GM23338 (cell line): Measurements from ENCODE around the gene C11orf42. TPM values are rescaled to one million over a fixed set of nuclear protein-coding genes. Genes with fewer than 3 reads are reported as not detected.

ENCODE experiments used
- ATAC-seq: fragments of 200-7000 bp; cut with Tn5 transposase; 3 replicates; pipeline ENCODE4 v1.9.1; 2020
- DNase-seq: peaks from one replicate; pipeline ENCODE4 v3.0.0-alpha.2; 2015; ENCODE audit warnings: low spot score
- H2AFZ ChIP-seq: fragments of 200-600 bp; sonication (generic); 2 replicates; pipeline ENCODE4 v1.8.0; 2016; ENCODE audit warnings: antibody characterized with exemption, mild to moderate bottlenecking, moderate library complexity
- H3F3A ChIP-seq: fragments of 200-600 bp; sonication (generic); replicated peaks from 2 replicates; pipeline ENCODE4 v1.8.0; 2017; ENCODE audit warnings: antibody characterized with exemption, mixed run types, low read depth
- H3K27ac ChIP-seq: fragments of 200-600 bp; sonication (generic); 2 replicates; pipeline ENCODE4 v1.6.1; 2016; ENCODE audit warnings: low read depth
- H3K27me3 ChIP-seq: fragments of 200-600 bp; sonication (generic); 2 replicates; pipeline ENCODE4 v1.8.0; 2016; ENCODE audit warnings: mild to moderate bottlenecking, mixed run types, moderate library complexity; ENCODE audit not compliant: insufficient read depth
- H3K36me3 ChIP-seq: fragments of 200-600 bp; sonication (generic); 2 replicates; pipeline ENCODE4 v1.8.0; 2016; ENCODE audit warnings: mild to moderate bottlenecking; ENCODE audit not compliant: insufficient read depth
- H3K4me1 ChIP-seq: fragments of 200-600 bp; sonication (generic); 2 replicates; pipeline ENCODE4 v1.8.0; 2016; ENCODE audit warnings: mild to moderate bottlenecking, moderate library complexity; ENCODE audit not compliant: insufficient read depth
- H3K4me2 ChIP-seq: fragments of 200-600 bp; sonication (generic); 2 replicates; pipeline ENCODE4 v1.7.1; 2017; ENCODE audit warnings: mixed run types
- H3K4me3 ChIP-seq: fragments of 200-600 bp; sonication (generic); 2 replicates; pipeline ENCODE4 v1.6.1; 2016; ENCODE audit warnings: mixed run types
- H3K79me2 ChIP-seq: fragments of 200-600 bp; sonication (generic); replicated peaks from 2 replicates; pipeline ENCODE4 v1.8.0; 2017; ENCODE audit warnings: mild to moderate bottlenecking; ENCODE audit not compliant: insufficient read depth
- H3K9me2 ChIP-seq: fragments of 200-600 bp; sonication (generic); 2 replicates; pipeline ENCODE4 v1.8.0; 2017; ENCODE audit not compliant: insufficient read depth
- H4K20me1 ChIP-seq: fragments of 200-600 bp; sonication (generic); replicated peaks from 2 replicates; pipeline ENCODE4 v1.8.0; 2017; ENCODE audit warnings: mild to moderate bottlenecking; ENCODE audit not compliant: insufficient read depth
- H3K27ac Mint-ChIP-seq: 2 replicates; pipeline ENCODE4 v1.8.0; 2020; ENCODE audit warnings: inconsistent platforms, mild to moderate bottlenecking, moderate library complexity, mixed read lengths
- H3K27me3 Mint-ChIP-seq: 3 replicates; pipeline ENCODE4 v1.8.0; 2022; ENCODE audit warnings: low read depth, mild to moderate bottlenecking, moderate library complexity, mixed read lengths, inconsistent platforms; ENCODE audit not compliant: insufficient read depth, poor library complexity
- H3K36me3 Mint-ChIP-seq: 3 replicates; pipeline ENCODE4 v1.8.0; 2021; ENCODE audit warnings: low read depth, mild to moderate bottlenecking, inconsistent platforms, moderate library complexity, mixed read lengths
- H3K4me1 Mint-ChIP-seq: 3 replicates; pipeline ENCODE4 v1.8.0; 2020; ENCODE audit warnings: mild to moderate bottlenecking, inconsistent platforms, mixed read lengths
- H3K4me3 Mint-ChIP-seq: 3 replicates; pipeline ENCODE4 v1.8.0; 2021; ENCODE audit warnings: moderate library complexity, mild to moderate bottlenecking, inconsistent platforms, mixed read lengths
- H3K9me3 Mint-ChIP-seq: 3 replicates; pipeline ENCODE4 v1.8.0; 2020; ENCODE audit warnings: moderate library complexity, mild to moderate bottlenecking, inconsistent platforms, mixed read lengths
- CREB1 ChIP-seq: fragments of 250-450 bp; sonication (Bioruptor Pico); IDR thresholded peaks from 2 replicates; pipeline ENCODE4 v1.5.0; 2020; ENCODE audit warnings: low read depth, mild to moderate bottlenecking, moderate library complexity
- EZH2 ChIP-seq: fragments of 200-600 bp; sonication (generic); IDR thresholded peaks from one replicate; pipeline ENCODE4 v1.8.0; 2017; ENCODE audit warnings: antibody characterized with exemption, mild to moderate bottlenecking, low read depth; ENCODE audit not compliant: unreplicated experiment
- EZH2phosphoT487 ChIP-seq: fragments of 200-600 bp; sonication (generic); IDR thresholded peaks from one replicate; pipeline ENCODE4 v1.8.1; 2018; ENCODE audit warnings: antibody characterized with exemption; ENCODE audit not compliant: unreplicated experiment
- JUNB ChIP-seq: IDR thresholded peaks from one replicate; pipeline ENCODE4 v1.6.1; 2016; ENCODE audit warnings: antibody characterized with exemption; ENCODE audit not compliant: unreplicated experiment
- NANOG ChIP-seq: IDR thresholded peaks from 2 replicates; pipeline ENCODE4 v1.6.1; 2016; ENCODE audit warnings: antibody characterized with exemption, borderline replicate concordance
- POLR2AphosphoS5 ChIP-seq: IDR thresholded peaks from 2 replicates; pipeline ENCODE4 v1.6.1; 2016; ENCODE audit warnings: antibody characterized with exemption, low read depth
- STAT1 ChIP-seq: IDR thresholded peaks from one replicate; pipeline ENCODE4 v1.6.1; 2016; ENCODE audit warnings: antibody characterized with exemption; ENCODE audit not compliant: unreplicated experiment
- ZNF114 ChIP-seq: fragments of 250-450 bp; sonication (Bioruptor Pico); IDR thresholded peaks from 2 replicates; pipeline ENCODE4 v1.5.0; 2020; ENCODE audit warnings: mild to moderate bottlenecking, moderate library complexity
- ZNF331 ChIP-seq: fragments of 250-450 bp; sonication (Bioruptor Pico); IDR thresholded peaks from 2 replicates; pipeline ENCODE4 v1.5.0; 2020; ENCODE audit warnings: low read depth, mild to moderate bottlenecking, moderate library complexity
- polyA plus RNA-seq: library from polyadenylated mRNA; unstranded; fragments of >200 nt; fragmentation: Nextera tagmentation; extraction: Ambion mirVana; gene quantifications from 2 replicates; pipeline ENCODE4 v1.2.1, GENCODE V29; 2016
- total RNA-seq: library from RNA; depleted of rRNA; stranded (reverse); fragments of >200 nt; shearing (Covaris generic); gene quantifications from 2 replicates; pipeline ENCODE4 v1.2.3, GENCODE V29; 2014
- TF ChIP-seq, protein P1 (sequence below), 2 experiments: fragments of 200-600 bp in 1 of 2; sonication (generic) in 1 of 2; conservative IDR thresholded peaks; 2 replicates each; pipeline versions ENCODE4 v1.5.1 to v1.6.1; 2016 to 2017; ENCODE audit warnings: antibody characterized with exemption in 2 of 2, low read depth in 2 of 2, mild to moderate bottlenecking in 2 of 2, moderate library complexity in 1 of 2
- TF ChIP-seq, protein P2 (sequence below): IDR thresholded peaks from one replicate; pipeline ENCODE4 v1.6.1; 2018; ENCODE audit warnings: antibody characterized with exemption; ENCODE audit not compliant: unreplicated experiment
- TF ChIP-seq, protein P3 (sequence below): fragments of 250-450 bp; sonication (Bioruptor Pico); IDR thresholded peaks from 2 replicates; pipeline ENCODE4 v1.5.0; 2020; ENCODE audit warnings: mild to moderate bottlenecking, moderate library complexity

C11orf42 gene
- total and polyA plus RNA-seq, 2 experiments from 2014 or later = not detected

DNA sequence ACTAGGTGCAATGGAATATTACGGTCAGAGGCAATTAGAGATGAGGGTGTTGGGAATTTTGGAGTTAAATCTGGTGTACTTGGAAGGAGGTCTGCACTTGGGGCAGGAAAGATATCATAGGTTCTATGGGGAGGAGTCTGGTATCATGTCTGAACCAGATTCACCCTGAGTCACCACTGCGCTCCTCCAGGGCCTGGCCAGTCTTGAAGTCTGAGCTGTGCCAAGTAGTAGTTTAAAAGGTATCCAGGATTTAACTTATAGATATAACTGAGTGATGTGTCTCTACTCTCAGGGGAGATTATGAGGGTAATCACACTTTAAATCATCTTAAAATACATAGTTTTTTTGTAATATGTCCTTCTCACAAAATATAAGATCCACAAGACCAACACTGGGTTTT, 40.2 kb downstream of the C11orf42 start:
- Mint-ChIP-seq H3K27ac (no peak overlapping the region), H3K36me3 (no peaks in the 10 kb centered on the region), H3K27me3 (peaks cover 1% of the 10 kb centered on the region), H3K4me1 (peaks cover 11% of the 10 kb centered on the region), H3K4me3 (no peak overlapping the region), H3K9me3 (no peaks in the 10 kb centered on the region)
- Histone ChIP-seq H3K27ac (no peak overlapping the region), H3K27me3 (no peaks in the 10 kb centered on the region), H4K20me1 (no peaks in the 10 kb centered on the region), H3K4me1 (no peaks in the 10 kb centered on the region), H3K4me2 (no peak overlapping the region), H3K4me3 (no peak overlapping the region), H3F3A (no peaks in the 10 kb centered on the region), H3K79me2 (no peaks in the 10 kb centered on the region), H3K36me3 (no peaks in the 10 kb centered on the region), H3K9me2 (no peaks in the 10 kb centered on the region), H2AFZ (no peak overlapping the region)
- TF ChIP-seq NANOG = no peak
- ATAC-seq (no peak), DNase-seq (no peak)

DNA sequence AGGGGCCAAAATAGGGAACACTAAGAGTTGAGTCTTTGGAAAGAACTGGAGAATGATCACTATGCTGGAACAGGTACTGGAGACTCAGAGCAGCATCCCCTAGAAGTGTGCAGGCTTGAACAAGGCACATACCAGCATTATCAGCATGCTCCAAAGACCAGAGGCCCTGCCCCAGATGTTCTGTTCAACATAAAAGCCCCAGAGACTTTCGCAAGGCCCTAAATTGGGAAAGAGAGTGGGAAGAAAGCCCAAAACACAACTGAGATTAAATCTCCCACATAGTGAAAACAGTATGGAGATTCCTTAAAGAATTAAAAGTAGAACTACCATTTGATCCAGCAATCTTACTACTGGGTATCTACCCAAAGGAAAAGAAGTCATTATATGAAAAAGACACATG, 42.9 kb downstream of the C11orf42 start:
- no peaks in the 10 kb centered on the region for H3K27me3 Mint-ChIP-seq
- no peaks in the 10 kb centered on the region for H3F3A ChIP-seq
- H3K79me2 ChIP-seq = no peaks in the 10 kb centered on the region
- no peak overlapping the region for H3K4me2 ChIP-seq
- no peaks in the 10 kb centered on the region for H4K20me1 ChIP-seq
- H3K4me1 ChIP-seq = 0 out of 2 replicates have a peak, but pooled peaks cover 3% of the 10 kb centered on the region
- peaks cover 12% of the 10 kb centered on the region for H3K4me1 Mint-ChIP-seq
- no peaks in the 10 kb centered on the region; the same call in 2 of the 3 replicates for H3K9me3 Mint-ChIP-seq
- no peak overlapping the region for H3K27ac ChIP-seq
- no peaks in the 10 kb centered on the region for H3K36me3 Mint-ChIP-seq
- no peak overlapping the region for H3K4me3 ChIP-seq
- DNase-seq (no peak), ATAC-seq (no peak)
- no peaks in the 10 kb centered on the region for H3K27me3 ChIP-seq
- no peak overlapping the region for H2AFZ ChIP-seq
- no peaks in the 10 kb centered on the region for H3K36me3 ChIP-seq
- H3K9me2 ChIP-seq = no peaks in the 10 kb centered on the region
- no peak overlapping the region for H3K4me3 Mint-ChIP-seq
- H3K27ac Mint-ChIP-seq = no peak overlapping the region
- TF ChIP-seq ZNF114 (CRISPR knock-in tag) (no peak), JUNB (no peak), EZH2 (no peak), POLR2AphosphoS5 (no peak), STAT1 (no peak), ZNF331 (no peak), CREB1 (CRISPR knock-in tag) (no peak), NANOG (no peak), EZH2phosphoT487 (no peak)
- TF ChIP-seq, protein P1, sequence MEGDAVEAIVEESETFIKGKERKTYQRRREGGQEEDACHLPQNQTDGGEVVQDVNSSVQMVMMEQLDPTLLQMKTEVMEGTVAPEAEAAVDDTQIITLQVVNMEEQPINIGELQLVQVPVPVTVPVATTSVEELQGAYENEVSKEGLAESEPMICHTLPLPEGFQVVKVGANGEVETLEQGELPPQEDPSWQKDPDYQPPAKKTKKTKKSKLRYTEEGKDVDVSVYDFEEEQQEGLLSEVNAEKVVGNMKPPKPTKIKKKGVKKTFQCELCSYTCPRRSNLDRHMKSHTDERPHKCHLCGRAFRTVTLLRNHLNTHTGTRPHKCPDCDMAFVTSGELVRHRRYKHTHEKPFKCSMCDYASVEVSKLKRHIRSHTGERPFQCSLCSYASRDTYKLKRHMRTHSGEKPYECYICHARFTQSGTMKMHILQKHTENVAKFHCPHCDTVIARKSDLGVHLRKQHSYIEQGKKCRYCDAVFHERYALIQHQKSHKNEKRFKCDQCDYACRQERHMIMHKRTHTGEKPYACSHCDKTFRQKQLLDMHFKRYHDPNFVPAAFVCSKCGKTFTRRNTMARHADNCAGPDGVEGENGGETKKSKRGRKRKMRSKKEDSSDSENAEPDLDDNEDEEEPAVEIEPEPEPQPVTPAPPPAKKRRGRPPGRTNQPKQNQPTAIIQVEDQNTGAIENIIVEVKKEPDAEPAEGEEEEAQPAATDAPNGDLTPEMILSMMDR (conservative IDR thresholded peaks at IDR 0.05; ENCODE audit: low read depth in 2 of 2) = no peak
- TF ChIP-seq, protein P2, sequence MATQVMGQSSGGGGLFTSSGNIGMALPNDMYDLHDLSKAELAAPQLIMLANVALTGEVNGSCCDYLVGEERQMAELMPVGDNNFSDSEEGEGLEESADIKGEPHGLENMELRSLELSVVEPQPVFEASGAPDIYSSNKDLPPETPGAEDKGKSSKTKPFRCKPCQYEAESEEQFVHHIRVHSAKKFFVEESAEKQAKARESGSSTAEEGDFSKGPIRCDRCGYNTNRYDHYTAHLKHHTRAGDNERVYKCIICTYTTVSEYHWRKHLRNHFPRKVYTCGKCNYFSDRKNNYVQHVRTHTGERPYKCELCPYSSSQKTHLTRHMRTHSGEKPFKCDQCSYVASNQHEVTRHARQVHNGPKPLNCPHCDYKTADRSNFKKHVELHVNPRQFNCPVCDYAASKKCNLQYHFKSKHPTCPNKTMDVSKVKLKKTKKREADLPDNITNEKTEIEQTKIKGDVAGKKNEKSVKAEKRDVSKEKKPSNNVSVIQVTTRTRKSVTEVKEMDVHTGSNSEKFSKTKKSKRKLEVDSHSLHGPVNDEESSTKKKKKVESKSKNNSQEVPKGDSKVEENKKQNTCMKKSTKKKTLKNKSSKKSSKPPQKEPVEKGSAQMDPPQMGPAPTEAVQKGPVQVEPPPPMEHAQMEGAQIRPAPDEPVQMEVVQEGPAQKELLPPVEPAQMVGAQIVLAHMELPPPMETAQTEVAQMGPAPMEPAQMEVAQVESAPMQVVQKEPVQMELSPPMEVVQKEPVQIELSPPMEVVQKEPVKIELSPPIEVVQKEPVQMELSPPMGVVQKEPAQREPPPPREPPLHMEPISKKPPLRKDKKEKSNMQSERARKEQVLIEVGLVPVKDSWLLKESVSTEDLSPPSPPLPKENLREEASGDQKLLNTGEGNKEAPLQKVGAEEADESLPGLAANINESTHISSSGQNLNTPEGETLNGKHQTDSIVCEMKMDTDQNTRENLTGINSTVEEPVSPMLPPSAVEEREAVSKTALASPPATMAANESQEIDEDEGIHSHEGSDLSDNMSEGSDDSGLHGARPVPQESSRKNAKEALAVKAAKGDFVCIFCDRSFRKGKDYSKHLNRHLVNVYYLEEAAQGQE = no peak
- TF ChIP-seq, protein P3, sequence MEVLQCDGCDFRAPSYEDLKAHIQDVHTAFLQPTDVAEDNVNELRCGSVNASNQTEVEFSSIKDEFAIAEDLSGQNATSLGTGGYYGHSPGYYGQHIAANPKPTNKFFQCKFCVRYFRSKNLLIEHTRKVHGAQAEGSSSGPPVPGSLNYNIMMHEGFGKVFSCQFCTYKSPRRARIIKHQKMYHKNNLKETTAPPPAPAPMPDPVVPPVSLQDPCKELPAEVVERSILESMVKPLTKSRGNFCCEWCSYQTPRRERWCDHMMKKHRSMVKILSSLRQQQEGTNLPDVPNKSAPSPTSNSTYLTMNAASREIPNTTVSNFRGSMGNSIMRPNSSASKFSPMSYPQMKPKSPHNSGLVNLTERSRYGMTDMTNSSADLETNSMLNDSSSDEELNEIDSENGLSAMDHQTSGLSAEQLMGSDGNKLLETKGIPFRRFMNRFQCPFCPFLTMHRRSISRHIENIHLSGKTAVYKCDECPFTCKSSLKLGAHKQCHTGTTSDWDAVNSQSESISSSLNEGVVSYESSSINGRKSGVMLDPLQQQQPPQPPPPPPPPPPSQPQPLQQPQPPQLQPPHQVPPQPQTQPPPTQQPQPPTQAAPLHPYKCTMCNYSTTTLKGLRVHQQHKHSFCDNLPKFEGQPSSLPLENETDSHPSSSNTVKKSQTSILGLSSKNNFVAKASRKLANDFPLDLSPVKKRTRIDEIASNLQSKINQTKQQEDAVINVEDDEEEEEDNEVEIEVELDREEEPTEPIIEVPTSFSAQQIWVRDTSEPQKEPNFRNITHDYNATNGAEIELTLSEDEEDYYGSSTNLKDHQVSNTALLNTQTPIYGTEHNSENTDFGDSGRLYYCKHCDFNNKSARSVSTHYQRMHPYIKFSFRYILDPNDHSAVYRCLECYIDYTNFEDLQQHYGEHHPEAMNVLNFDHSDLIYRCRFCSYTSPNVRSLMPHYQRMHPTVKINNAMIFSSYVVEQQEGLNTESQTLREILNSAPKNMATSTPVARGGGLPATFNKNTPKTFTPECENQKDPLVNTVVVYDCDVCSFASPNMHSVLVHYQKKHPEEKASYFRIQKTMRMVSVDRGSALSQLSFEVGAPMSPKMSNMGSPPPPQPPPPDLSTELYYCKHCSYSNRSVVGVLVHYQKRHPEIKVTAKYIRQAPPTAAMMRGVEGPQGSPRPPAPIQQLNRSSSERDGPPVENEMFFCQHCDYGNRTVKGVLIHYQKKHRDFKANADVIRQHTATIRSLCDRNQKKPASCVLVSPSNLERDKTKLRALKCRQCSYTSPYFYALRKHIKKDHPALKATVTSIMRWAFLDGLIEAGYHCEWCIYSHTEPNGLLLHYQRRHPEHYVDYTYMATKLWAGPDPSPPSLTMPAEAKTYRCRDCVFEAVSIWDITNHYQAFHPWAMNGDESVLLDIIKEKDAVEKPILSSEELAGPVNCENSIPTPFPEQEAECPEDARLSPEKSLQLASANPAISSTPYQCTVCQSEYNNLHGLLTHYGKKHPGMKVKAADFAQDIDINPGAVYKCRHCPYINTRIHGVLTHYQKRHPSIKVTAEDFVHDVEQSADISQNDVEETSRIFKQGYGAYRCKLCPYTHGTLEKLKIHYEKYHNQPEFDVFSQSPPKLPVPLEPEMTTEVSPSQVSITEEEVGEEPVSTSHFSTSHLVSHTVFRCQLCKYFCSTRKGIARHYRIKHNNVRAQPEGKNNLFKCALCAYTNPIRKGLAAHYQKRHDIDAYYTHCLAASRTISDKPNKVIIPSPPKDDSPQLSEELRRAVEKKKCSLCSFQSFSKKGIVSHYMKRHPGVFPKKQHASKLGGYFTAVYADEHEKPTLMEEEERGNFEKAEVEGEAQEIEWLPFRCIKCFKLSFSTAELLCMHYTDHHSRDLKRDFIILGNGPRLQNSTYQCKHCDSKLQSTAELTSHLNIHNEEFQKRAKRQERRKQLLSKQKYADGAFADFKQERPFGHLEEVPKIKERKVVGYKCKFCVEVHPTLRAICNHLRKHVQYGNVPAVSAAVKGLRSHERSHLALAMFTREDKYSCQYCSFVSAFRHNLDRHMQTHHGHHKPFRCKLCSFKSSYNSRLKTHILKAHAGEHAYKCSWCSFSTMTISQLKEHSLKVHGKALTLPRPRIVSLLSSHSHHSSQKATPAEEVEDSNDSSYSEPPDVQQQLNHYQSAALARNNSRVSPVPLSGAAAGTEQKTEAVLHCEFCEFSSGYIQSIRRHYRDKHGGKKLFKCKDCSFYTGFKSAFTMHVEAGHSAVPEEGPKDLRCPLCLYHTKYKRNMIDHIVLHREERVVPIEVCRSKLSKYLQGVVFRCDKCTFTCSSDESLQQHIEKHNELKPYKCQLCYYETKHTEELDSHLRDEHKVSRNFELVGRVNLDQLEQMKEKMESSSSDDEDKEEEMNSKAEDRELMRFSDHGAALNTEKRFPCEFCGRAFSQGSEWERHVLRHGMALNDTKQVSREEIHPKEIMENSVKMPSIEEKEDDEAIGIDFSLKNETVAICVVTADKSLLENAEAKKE (CRISPR knock-in tag) = no peak
